Thymus (tissue), 11 donors: ENCODE results near the gene PLAC8. TPM values are rescaled to one million over a fixed set of nuclear protein-coding genes. Genes with fewer than 3 reads are reported as not detected.
"Not testable (repeated sequence)": the region's sequence is repeated elsewhere in the genome, so short reads cannot be mapped to it uniquely, and the experiment has no call there.

Experiments used
- DNase-seq, 9 donors: peaks; one replicate each; pipeline ENCODE4 v3.0.0-alpha.2; 2013; ENCODE audit warnings: low spot score in 9 of 9, low read depth in 6 of 9, missing footprints in 1 of 9
- H3K27ac ChIP-seq, 2 donors: one replicate each; pipeline ENCODE4 v1.5.1; 2013; ENCODE audit warnings: control low read depth in 1 of 2, low read depth in 1 of 2, low read length in 1 of 2, mild to moderate bottlenecking in 1 of 2, moderate library complexity in 1 of 2
- H3K27me3 ChIP-seq, 2 donors: one replicate each; pipeline ENCODE4 v1.5.1; 2013; ENCODE audit warnings: low read length in 1 of 2; ENCODE audit not compliant: control insufficient read depth in 2 of 2, insufficient read depth in 1 of 2
- H3K36me3 ChIP-seq, 2 donors: one replicate each; pipeline ENCODE4 v1.5.1; 2013; ENCODE audit warnings: low read length in 1 of 2, mild to moderate bottlenecking in 1 of 2, moderate library complexity in 1 of 2; ENCODE audit not compliant: control insufficient read depth in 2 of 2, insufficient read depth in 2 of 2
- H3K4me1 ChIP-seq, 2 donors: one replicate each; pipeline ENCODE4 v1.5.1; 2013; ENCODE audit warnings: low read length in 2 of 2; ENCODE audit not compliant: control insufficient read depth in 2 of 2, insufficient read depth in 2 of 2
- H3K4me3 ChIP-seq, 2 donors: one replicate each; pipeline ENCODE4 v1.5.1; 2013; ENCODE audit warnings: low read length in 2 of 2, control low read depth in 1 of 2, mild to moderate bottlenecking in 1 of 2
- H3K9me3 ChIP-seq, 2 donors: one replicate each; pipeline ENCODE4 v1.5.1; 2013; ENCODE audit warnings: low read length in 1 of 2, mild to moderate bottlenecking in 1 of 2; ENCODE audit not compliant: control insufficient read depth in 2 of 2, insufficient read depth in 1 of 2
- WGBS: extraction: QIAGEN DNeasy Blood & Tissue Kit; methylation state at CpG from one replicate; pipeline ENCODE4 v1.1.7; 2013; 5-methylcytosine and 5-hydroxymethylcytosine counted together
- polyA plus RNA-seq: library from polyadenylated mRNA; stranded (reverse); fragments of 200-250 nt; gene quantifications from one replicate; pipeline ENCODE4 v1.2.3, GENCODE V29; 2013
- total RNA-seq: library from RNA; stranded (reverse); fragments of 120-200 nt; gene quantifications from one replicate; pipeline ENCODE4 v1.2.4, GENCODE V29; 2013
- donor health status: healthy.

The PLAC8 gene
- total and polyA plus RNA-seq, 2 donors: 48.9 to 79.8 TPM

DNA sequence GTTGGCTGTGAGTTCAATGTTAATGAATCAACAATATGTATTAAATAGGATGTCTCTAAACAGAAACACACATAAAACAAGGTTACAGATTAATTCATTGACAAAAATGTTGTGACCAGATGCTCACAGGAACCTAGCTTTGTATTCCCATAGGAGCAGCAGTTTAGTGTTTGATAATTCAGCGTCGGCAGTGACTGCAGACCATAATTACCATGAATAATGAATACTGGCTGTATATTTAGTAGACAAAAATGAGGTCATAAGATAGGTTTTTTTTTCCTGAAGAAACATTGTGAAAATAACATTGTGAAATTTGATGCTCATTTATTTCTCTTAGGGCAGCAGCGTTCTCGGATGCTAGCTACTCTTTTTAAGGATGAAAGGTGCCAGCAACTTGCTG, 51.8 kb downstream of the PLAC8 start:
- no peaks in the 10 kb centered on the region for H3K27me3 ChIP-seq
- H3K27ac ChIP-seq: no peak overlapping the region
- 97% methylated on average over 4 of the region's 4 CpGs for WGBS
- no peaks in the 10 kb centered on the region for H3K9me3 ChIP-seq
- no peak for DNase-seq
- no peaks in the 10 kb centered on the region for H3K4me1 ChIP-seq
- peaks cover 26 to 52% of the 10 kb centered on the region in 2 donors for H3K36me3 ChIP-seq
- H3K4me3 ChIP-seq: no peak overlapping the region

- Histone ChIP-seq H3K4me3 (no peak overlapping the region), H3K27me3 (no peaks in the 10 kb centered on the region), H3K4me1 (no peaks in the 10 kb centered on the region), H3K36me3 (peaks cover 31 to 42% of the 10 kb centered on the region in 2 donors), H3K9me3 (no peaks in the 10 kb centered on the region), H3K27ac (no peak overlapping the region)
- DNase-seq: peak in 2 of 9 donors; percentile 6 to 19
These were observed 59.6 kb downstream of the PLAC8 start for GRCh38 chr4:83054928-83055327.

- 98% methylated on average over 8 of the region's 8 CpGs for WGBS
- peaks cover 31 to 35% of the 10 kb centered on the region in 2 donors for H3K36me3 ChIP-seq
- H3K4me1 ChIP-seq, H3K9me3 ChIP-seq, DNase-seq, H3K4me3 ChIP-seq, H3K27ac ChIP-seq, H3K27me3 ChIP-seq: not testable (repeated sequence)
These were observed 65.7 kb downstream of the PLAC8 start for GRCh38 chr4:83048781-83049180.

DNA sequence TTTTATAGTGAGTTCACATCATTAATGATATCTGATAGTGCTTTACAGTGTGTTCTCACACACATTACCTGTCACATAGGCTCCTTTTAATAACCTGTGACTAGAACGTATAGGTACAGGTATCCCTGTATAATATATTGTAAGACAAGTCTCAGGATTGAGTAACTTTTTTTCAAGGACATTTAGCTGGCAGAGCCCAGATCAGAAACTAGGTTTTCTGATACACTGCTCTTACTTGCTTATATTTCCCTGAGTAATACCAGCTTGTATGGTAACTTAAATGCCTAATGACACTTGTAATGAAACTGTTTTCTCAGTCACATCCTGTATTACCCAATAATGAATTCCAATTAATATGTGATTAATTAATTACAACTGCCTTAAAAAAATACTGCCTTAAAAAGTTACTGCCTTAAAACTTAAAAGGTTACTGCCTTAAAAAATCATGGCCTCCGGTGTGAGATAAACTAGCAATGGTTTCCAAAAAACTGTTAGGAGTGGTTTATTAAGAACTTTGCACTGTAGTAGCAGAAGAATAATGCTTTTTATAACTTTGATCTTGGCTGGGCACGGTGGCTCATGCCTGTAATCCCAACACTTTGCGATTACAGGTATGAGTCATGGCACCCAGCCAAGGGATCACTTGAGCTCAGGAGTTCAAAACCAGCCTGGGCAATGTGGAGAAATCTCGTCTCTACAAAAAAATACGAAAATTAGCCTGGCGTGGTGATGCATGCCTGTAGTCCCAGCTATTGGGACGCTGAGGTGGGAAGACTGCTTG, 67.6 kb downstream of the PLAC8 start:
- Histone ChIP-seq H3K4me1 (no peaks in the 10 kb centered on the region), H3K27ac (no peak overlapping the region), H3K4me3 (no peak overlapping the region), H3K36me3 (peaks cover 16 to 20% of the 10 kb centered on the region in 2 donors), H3K27me3 (no peaks in the 10 kb centered on the region), H3K9me3 (no peaks in the 10 kb centered on the region)
- no peak for DNase-seq
- 99% methylated on average over 8 of the region's 8 CpGs for WGBS

GRCh38 chr4:83043801-83044407, 70.6 kb downstream of the PLAC8 start:
- Histone ChIP-seq H3K36me3 (peaks cover 3 to 6% of the 10 kb centered on the region in 2 donors), H3K27ac (no peak overlapping the region), H3K4me1 (peaks cover 0 to 2% of the 10 kb centered on the region in 2 donors), H3K27me3 (no peaks in the 10 kb centered on the region), H3K9me3 (no peaks in the 10 kb centered on the region), H3K4me3 (no peak overlapping the region)
- 92% methylated on average over 14 of the region's 14 CpGs for WGBS
- DNase-seq: peak in 1 of 9 donors; percentile 23

DNA sequence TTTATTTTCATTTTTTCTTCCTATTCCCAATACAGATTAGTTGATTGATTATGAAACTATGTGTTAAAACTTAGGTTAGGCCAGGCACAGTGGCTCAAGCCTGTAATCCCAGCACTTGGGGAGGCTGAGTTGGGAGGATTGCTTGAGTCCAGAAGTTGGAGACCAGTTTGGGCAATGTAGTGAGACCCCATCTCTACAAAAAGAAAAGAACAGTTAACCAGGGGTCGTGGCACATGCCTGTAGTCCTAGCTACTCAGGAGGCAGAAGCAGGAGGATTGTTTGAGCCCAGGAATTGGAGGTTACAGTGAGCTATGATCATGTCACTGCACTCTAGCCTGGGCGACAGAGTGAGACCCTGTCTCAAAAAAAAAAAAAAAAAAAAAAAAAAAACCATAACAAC, 71.4 kb downstream of the PLAC8 start:
- not testable (repeated sequence) for H3K27ac ChIP-seq, H3K4me1 ChIP-seq, H3K36me3 ChIP-seq, DNase-seq, H3K9me3 ChIP-seq, H3K4me3 ChIP-seq, H3K27me3 ChIP-seq
- WGBS: 98% methylated on average over 2 of the region's 2 CpGs

- no peak overlapping the region for H3K27ac ChIP-seq
- 97% methylated on average over 3 of the region's 3 CpGs for WGBS
- H3K27me3 ChIP-seq: no peaks in the 10 kb centered on the region
- H3K4me3 ChIP-seq: no peak overlapping the region
- H3K36me3 ChIP-seq: peaks cover 3 to 4% of the 10 kb centered on the region in 2 donors
- no peaks in the 10 kb centered on the region for H3K9me3 ChIP-seq
- DNase-seq: no peak
- peaks cover 12 to 15% of the 10 kb centered on the region in 2 donors for H3K4me1 ChIP-seq
These were observed 74.3 kb downstream of the PLAC8 start for GRCh38 chr4:83040269-83040668.

Other genes with a start within 250 kb of the PLAC8 start
- 54.5 TPM for gene SEC31A, start 223.6 kb downstream of the PLAC8 start, total RNA-seq
- 116 TPM for gene SEC31A, start 223.6 kb downstream of the PLAC8 start, polyA plus RNA-seq
- gene THAP9, start 214.0 kb downstream of the PLAC8 start, total RNA-seq: 7.2 TPM
- gene THAP9, start 214.0 kb downstream of the PLAC8 start, polyA plus RNA-seq: 6.0 TPM
- 17.4 TPM for gene LIN54, start 103.9 kb downstream of the PLAC8 start, total RNA-seq
- 5.6 TPM for gene LIN54, start 103.9 kb downstream of the PLAC8 start, polyA plus RNA-seq
- gene COPS4, start 79.5 kb downstream of the PLAC8 start, total RNA-seq: 61.4 TPM
- 43.6 TPM for gene COPS4, start 79.5 kb downstream of the PLAC8 start, polyA plus RNA-seq
- gene COQ2, start 170.1 kb upstream of the PLAC8 start, total RNA-seq: 7.3 TPM
- 10.7 TPM for gene COQ2, start 170.1 kb upstream of the PLAC8 start, polyA plus RNA-seq
- gene HPSE, start 220.1 kb upstream of the PLAC8 start, total RNA-seq: 1.7 TPM
- 4.3 TPM for gene HPSE, start 220.1 kb upstream of the PLAC8 start, polyA plus RNA-seq